Transverse colon (tissue), 4 donors: ENCODE data around the gene GPR37L1. TPM values are rescaled to one million over a fixed set of nuclear protein-coding genes. Genes with fewer than 3 reads are reported as not detected.

Experiments used
- DNase-seq: peaks from one replicate; pipeline ENCODE4 v3.0.0-alpha.2; 2019
- H3K27ac ChIP-seq, 4 donors: fragments of 200-600 bp; sonication (generic); 2 replicates each; pipeline ENCODE4 v1.5.1; 2016 to 2018; ENCODE audit warnings: inconsistent platforms in 4 of 4
- H3K27me3 ChIP-seq: fragments of 200-600 bp; sonication (generic); 2 replicates; pipeline ENCODE4 v1.5.1; 2017; ENCODE audit warnings: inconsistent platforms
- H3K36me3 ChIP-seq, 4 donors: fragments of 200-600 bp; sonication (generic); 2 replicates each; pipeline ENCODE4 v1.5.1; 2017 to 2019; ENCODE audit warnings: inconsistent platforms in 4 of 4
- H3K4me1 ChIP-seq, 4 donors: fragments of 200-600 bp; sonication (generic); 2 replicates each; pipeline ENCODE4 v1.5.1; 2017 to 2020; ENCODE audit warnings: inconsistent platforms in 4 of 4
- H3K4me3 ChIP-seq, 4 donors: fragments of 200-600 bp; sonication (generic); 1 replicate in 1 of 4; 2 replicates in 3 of 4; pipeline versions ENCODE4 v1.5.1 to v1.6.1; 2017 to 2019; ENCODE audit warnings: inconsistent platforms in 4 of 4
- H3K9me3 ChIP-seq, 2 donors: fragments of 200-600 bp; sonication (generic); 2 replicates each; pipeline ENCODE4 v1.5.1; 2017 to 2019; ENCODE audit warnings: inconsistent platforms in 2 of 2
- EP300 ChIP-seq: sonication (generic); formaldehyde crosslinking; IDR thresholded peaks from one replicate; pipeline ENCODE4 v1.6.1; 2017; ENCODE audit warnings: antibody characterized with exemption, low read depth
- POLR2A ChIP-seq: fragments of 450-650 bp; IDR thresholded peaks from one replicate; pipeline ENCODE4 v1.6.1; 2016; ENCODE audit warnings: antibody characterized with exemption, mild to moderate bottlenecking, moderate library complexity
- POLR2AphosphoS5 ChIP-seq, 3 donors: sonication (generic); formaldehyde crosslinking; IDR thresholded peaks; one replicate each; pipeline ENCODE4 v1.6.1; 2016; ENCODE audit warnings: antibody characterized with exemption in 3 of 3
- WGBS, 2 donors: methylation state at CpG; one replicate each; pipeline ENCODE4 v1.1.5; 2018; ENCODE audit warnings: low coverage in 1 of 2; 5-methylcytosine and 5-hydroxymethylcytosine counted together
- in situ Hi-C, 4 donors: fragments of 200-750 bp; cut with MboI; loops; one replicate each; pipeline versions ENCODE4 v1.15.0 to v1.15.1; 2017; ENCODE audit warnings: low sequenced_read_pairs in 3 of 4, low pct_ligation_motif_present in 1 of 4, low pct_unique_long_range_greater_than_20kb in 1 of 4
- intact Hi-C: fragments of 100-400 bp; cut with DNase I; formaldehyde crosslinking; loops from one replicate; pipeline ENCODE4 v1.15.1; 2023; ENCODE audit warnings: low total_unique reads
- total RNA-seq, 4 donors: library from RNA; depleted of rRNA; stranded (reverse); fragments of >200 nt; gene quantifications; one replicate each; pipeline ENCODE4 v1.1.0, GENCODE V29; 2016
- TF ChIP-seq, protein P1 (sequence below), 5 experiments: fragments of 200-600 bp in 3 of 5; fragments of 450-650 bp in 2 of 5; sonication (generic) in 3 of 5; IDR thresholded peaks; 1 replicate in 2 of 5; 2 replicates in 3 of 5; pipeline ENCODE4 v1.5.1; 2016 to 2017; ENCODE audit warnings: antibody characterized with exemption in 5 of 5, inconsistent platforms in 3 of 5, mild to moderate bottlenecking in 2 of 5, moderate library complexity in 1 of 5

Gene GPR37L1
- total RNA-seq, 4 donors from 2014 or later: 0.55 to 0.95 TPM; not detected in 2

DNA sequence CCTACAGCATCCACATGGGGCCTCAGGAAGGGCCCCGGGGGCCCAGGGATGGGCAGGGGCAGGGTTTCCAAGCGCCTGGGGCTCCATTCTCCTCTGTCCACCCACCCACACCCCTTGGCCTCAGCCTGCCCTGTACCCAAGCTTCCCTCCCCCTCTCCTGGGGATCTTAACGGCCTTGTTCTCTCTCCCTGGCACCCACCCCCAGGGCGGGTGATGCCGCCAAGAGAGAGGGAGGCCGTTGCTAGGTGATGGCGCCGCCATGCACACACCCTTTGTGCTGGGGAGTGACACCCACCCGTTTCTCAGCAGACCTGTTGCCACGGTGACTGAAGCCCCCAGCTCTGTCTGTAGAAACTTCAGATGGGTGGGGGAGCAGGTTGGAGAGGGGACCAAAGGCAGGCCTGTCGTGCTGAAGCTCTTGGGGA, 7.6 kb downstream of the GPR37L1 start:
- WGBS, 2 donors: 48% methylated on average over 11 of the region's 11 CpGs; no CpG with 5 or more reads in 1 of the 2 donors
- peak overlapping the region in 2 of 4 donors; percentile 37 to 90 for H3K27ac ChIP-seq
- H3K36me3 ChIP-seq: peaks cover 0 to 20% (median 11%) of the 10 kb centered on the region in 4 donors
- no peak for DNase-seq
- H3K27me3 ChIP-seq: no peaks in the 10 kb centered on the region
- H3K9me3 ChIP-seq: no peaks in the 10 kb centered on the region
- no peak overlapping the region for H3K4me3 ChIP-seq
- in situ Hi-C loops (loop anchor here in 3 of 4 donors (25.0 kb wide), 2 partner anchors 243 to 268 kb away; partner anchors contain the start of gene SHISA4 (in 2 of the 3)), intact Hi-C loops (loop anchor here (5.0 kb wide), 1 partner anchor 123 kb away; no protein-coding TSS in a partner anchor)
- peaks cover 8 to 26% (median 12%) of the 10 kb centered on the region in 4 donors for H3K4me1 ChIP-seq
- TF ChIP-seq EP300 (no peak), POLR2A (no peak), POLR2AphosphoS5 (IDR thresholded peaks at IDR 0.05) (no peak)
- TF ChIP-seq, protein P1, sequence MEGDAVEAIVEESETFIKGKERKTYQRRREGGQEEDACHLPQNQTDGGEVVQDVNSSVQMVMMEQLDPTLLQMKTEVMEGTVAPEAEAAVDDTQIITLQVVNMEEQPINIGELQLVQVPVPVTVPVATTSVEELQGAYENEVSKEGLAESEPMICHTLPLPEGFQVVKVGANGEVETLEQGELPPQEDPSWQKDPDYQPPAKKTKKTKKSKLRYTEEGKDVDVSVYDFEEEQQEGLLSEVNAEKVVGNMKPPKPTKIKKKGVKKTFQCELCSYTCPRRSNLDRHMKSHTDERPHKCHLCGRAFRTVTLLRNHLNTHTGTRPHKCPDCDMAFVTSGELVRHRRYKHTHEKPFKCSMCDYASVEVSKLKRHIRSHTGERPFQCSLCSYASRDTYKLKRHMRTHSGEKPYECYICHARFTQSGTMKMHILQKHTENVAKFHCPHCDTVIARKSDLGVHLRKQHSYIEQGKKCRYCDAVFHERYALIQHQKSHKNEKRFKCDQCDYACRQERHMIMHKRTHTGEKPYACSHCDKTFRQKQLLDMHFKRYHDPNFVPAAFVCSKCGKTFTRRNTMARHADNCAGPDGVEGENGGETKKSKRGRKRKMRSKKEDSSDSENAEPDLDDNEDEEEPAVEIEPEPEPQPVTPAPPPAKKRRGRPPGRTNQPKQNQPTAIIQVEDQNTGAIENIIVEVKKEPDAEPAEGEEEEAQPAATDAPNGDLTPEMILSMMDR (IDR thresholded peaks at IDR 0.05): no peak

DNA sequence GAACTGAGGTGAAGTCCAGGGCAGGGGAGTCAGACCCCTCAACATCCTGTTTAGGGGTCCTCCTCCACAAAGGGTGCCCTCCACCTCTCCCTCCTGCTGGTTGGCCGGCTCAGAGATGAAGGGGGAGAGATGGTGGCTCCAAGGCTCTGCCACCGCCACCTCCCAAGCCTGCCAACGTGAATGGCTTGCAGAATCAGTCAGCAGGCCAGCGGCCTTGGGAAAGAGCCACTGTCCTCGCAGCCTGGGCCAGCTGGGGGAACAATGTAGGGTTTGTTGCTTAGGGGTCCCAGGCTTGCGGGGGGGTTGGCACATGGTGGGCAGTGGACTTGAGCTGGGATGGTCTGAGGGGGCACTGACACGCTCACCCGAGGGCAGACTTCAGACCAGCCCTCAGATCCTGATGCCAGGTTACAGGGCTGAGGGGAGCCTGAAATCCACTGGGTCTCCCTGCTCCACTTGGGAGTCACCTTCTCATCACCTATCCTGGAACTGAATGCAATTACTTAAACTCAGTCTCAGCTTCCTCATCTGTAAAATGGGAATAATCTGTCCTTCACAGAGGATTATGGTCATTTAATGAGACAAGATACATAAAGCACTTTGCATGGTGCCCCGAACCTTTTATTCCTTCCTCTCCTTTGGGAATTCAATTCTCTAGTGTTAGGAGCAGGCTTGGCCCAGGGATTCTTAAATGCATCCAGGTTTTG, 8.3 kb downstream of the GPR37L1 start:
- no peak for DNase-seq
- peak overlapping the region in 2 of 4 donors; percentile 73 to 90 for H3K27ac ChIP-seq
- intact Hi-C loops: loop anchor here (5.0 kb wide), 1 partner anchor 124 kb away; no protein-coding TSS in a partner anchor
- in situ Hi-C loops: loop anchor here in 3 of 4 donors (25.0 kb wide), 2 partner anchors 244 to 269 kb away; partner anchors contain the start of gene SHISA4 (in 2 of the 3)
- no peaks in the 10 kb centered on the region for H3K27me3 ChIP-seq
- TF ChIP-seq POLR2AphosphoS5 (IDR thresholded peaks at IDR 0.05) (no peak), EP300 (no peak), POLR2A (no peak)
- TF ChIP-seq, protein P1 (IDR thresholded peaks at IDR 0.05): no peak
- H3K36me3 ChIP-seq: peaks cover 0 to 20% (median 11%) of the 10 kb centered on the region in 4 donors
- H3K4me1 ChIP-seq: peaks cover 8 to 26% (median 12%) of the 10 kb centered on the region in 4 donors
- no peaks in the 10 kb centered on the region for H3K9me3 ChIP-seq
- no peak overlapping the region for H3K4me3 ChIP-seq
- 67 to 82% methylated on average over 3 to 7 of the region's 9 CpGs for WGBS, 2 donors

DNA sequence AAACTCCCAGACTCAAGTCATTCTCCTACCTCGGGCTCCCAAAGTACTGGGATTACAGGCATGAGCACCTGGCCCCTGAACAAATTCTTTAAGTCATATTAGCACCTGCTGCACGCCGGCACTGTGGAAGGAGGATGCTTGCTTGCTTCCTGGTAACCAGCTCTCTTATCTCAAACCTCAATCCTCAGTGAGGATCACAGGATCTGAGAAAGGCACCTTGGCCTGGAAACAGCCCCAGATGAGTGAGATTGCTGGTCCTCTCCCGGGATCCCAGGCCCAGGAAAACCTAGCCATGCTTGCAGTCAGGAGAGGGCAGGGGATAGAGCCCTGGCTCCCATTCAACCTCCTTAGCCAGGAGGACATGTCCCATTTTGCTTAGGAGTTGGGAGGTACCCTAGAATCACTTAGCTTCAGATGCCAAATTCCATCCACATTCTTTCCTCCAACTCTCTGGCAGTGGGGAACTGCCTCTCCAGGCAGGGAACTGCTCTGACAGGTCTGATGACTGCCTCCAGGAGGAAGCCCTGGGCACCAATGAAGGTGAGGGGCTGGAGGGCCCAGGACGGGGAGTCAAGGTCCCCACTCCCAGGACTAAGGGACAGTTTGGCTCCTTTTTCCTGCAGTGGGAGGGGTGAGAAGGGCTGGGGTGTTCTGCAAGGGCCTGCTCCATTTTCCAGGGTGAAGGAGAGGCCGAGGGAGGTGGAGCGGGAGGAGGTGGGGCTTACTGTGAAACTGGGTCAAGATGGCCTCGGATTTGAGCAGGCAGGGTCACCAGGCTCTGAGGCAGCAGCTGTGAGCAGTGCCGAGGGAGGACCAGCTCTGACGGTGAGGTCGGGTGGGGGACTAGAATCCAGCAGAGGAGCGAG, 9.5 kb downstream of the GPR37L1 start:
- Histone ChIP-seq H3K9me3 (no peaks in the 10 kb centered on the region), H3K4me3 (no peak overlapping the region), H3K4me1 (peaks cover 8 to 26% (median 12%) of the 10 kb centered on the region in 4 donors), H3K36me3 (peaks cover 0 to 22% (median 11%) of the 10 kb centered on the region in 4 donors), H3K27me3 (no peaks in the 10 kb centered on the region), H3K27ac (peak overlapping the region; percentile 64 to 90 (median 72))
- in situ Hi-C loops: loop anchor here in 3 of 4 donors (25.0 kb wide), 2 partner anchors 245 to 270 kb away; partner anchors contain the start of gene SHISA4 (in 2 of the 3)
- 60 to 64% methylated on average over 2 to 12 of the region's 12 CpGs for WGBS, 2 donors
- intact Hi-C loops: loop anchor here (5.0 kb wide), 1 partner anchor 125 kb away; no protein-coding TSS in a partner anchor
- DNase-seq: peak; percentile 38
- TF ChIP-seq POLR2AphosphoS5 (IDR thresholded peaks at IDR 0.05) (no peak), POLR2A (no peak), EP300 (no peak)
- TF ChIP-seq, protein P1 (IDR thresholded peaks at IDR 0.05): no peak
